ENCODE data around the gene NPAS3.

- TF ChIP-seq CTCF (IDR thresholded peaks at IDR 0.05) (no peak), POLR2A (IDR thresholded peaks at IDR 0.05) (no peak)
Measured at GRCh38 chr14:33118668-33119067, 180.0 kb downstream of the NPAS3 start.
